GM12878 (cell line): ENCODE measurements around the gene PDE6G. TPM values are rescaled to one million over a fixed set of nuclear protein-coding genes. Genes with fewer than 3 reads are reported as not detected.

ENCODE experiments used
- ATAC-seq: fragments of 200-7000 bp; cut with Tn5 transposase; 3 replicates; pipeline ENCODE4 v1.9.1; 2020; ENCODE audit warnings: mild to moderate bottlenecking, moderate library complexity
- BruUV-seq: library from RNA; stranded (reverse); fragments of 400-500 nt; replicated peaks from 2 replicates; lab custom pipeline; 2021; lab: Mats Ljungman, UMichigan
- CTCF ChIA-PET: fragments of 300-600 bp; sonication (Branson Sonifier 250); formaldehyde crosslinking; extraction: SDS; loops from one replicate; lab custom pipeline; 2021; ENCODE audit warnings: inconsistent platforms; lab: Yijun Ruan, JAX
- POLR2A ChIA-PET: fragments of 350-600 bp; formaldehyde crosslinking; extraction: SDS; loops from one replicate; lab custom pipeline; 2021; ENCODE audit warnings: inconsistent platforms; lab: Charles Lee
- RAD21 ChIA-PET: fragments of 300-600 bp; sonication (Branson Sonifier 250); formaldehyde crosslinking; loops from one replicate; lab custom pipeline; 2023; ENCODE audit warnings: antibody characterized with exemption; ENCODE audit not compliant: unreplicated experiment; lab: Charles Lee
- SMC1A ChIA-PET: fragments of 300-600 bp; sonication (Branson Sonifier 250); formaldehyde crosslinking; loops from one replicate; lab custom pipeline; 2023; ENCODE audit not compliant: unreplicated experiment, uncharacterized antibody; lab: Charles Lee
- DNase-seq: peaks from one replicate; pipeline ENCODE4 v3.0.0-alpha.2; 2011; ENCODE audit warnings: low read depth, low spot score
- FAIRE-seq: peaks from 3 replicates; lab custom pipeline; 2011; peaks lifted over from hg19 to GRCh38; lab: Jason Lieb, UNC
- H2AFZ ChIP-seq: 2 replicates; pipeline ENCODE4 v1.6.0; 2011; ENCODE audit warnings: low read depth, low read length, control low read depth; ENCODE audit not compliant: control insufficient read depth
- H3K27ac ChIP-seq: 2 replicates; pipeline ENCODE4 v1.5.1; 2011; ENCODE audit warnings: control low read depth; ENCODE audit not compliant: control insufficient read depth, insufficient read depth
- H3K27me3 ChIP-seq, 2 experiments: replicated peaks in 1 of 2; 2 replicates each; pipeline versions ENCODE4 v1.6.0 to v1.6.1; 2011; ENCODE audit warnings: low read length in 1 of 2; ENCODE audit not compliant: control insufficient read depth in 2 of 2, insufficient read depth in 2 of 2
- H3K36me3 ChIP-seq, 2 experiments: 2 replicates each; pipeline ENCODE4 v1.5.1; 2011; ENCODE audit warnings: low read length in 1 of 2; ENCODE audit not compliant: control insufficient read depth in 2 of 2, insufficient read depth in 2 of 2
- H3K4me1 ChIP-seq: 2 replicates; pipeline ENCODE4 v1.6.1; 2011; ENCODE audit warnings: mild to moderate bottlenecking, low read length, moderate library complexity, mixed read lengths; ENCODE audit not compliant: control insufficient read depth, insufficient read depth
- H3K4me2 ChIP-seq: 2 replicates; pipeline ENCODE4 v1.6.0; 2011; ENCODE audit warnings: control low read depth; ENCODE audit not compliant: control insufficient read depth, insufficient read depth
- H3K4me3 ChIP-seq: fragments of 200-600 bp; sonication (generic); 2 replicates; pipeline ENCODE4 v1.5.1; 2016
- H3K79me2 ChIP-seq: 2 replicates; pipeline ENCODE4 v1.6.0; 2011; ENCODE audit warnings: low read length; ENCODE audit not compliant: control insufficient read depth, insufficient read depth
- H3K9ac ChIP-seq: 2 replicates; pipeline ENCODE4 v1.8.0; 2011; ENCODE audit warnings: low read length, control low read depth, mixed read lengths; ENCODE audit not compliant: control insufficient read depth, insufficient read depth
- H3K9me3 ChIP-seq: replicated peaks from 3 replicates; pipeline ENCODE4 v1.5.1; 2011; ENCODE audit warnings: mild to moderate bottlenecking, low read length; ENCODE audit not compliant: control insufficient read depth, insufficient read depth
- H4K20me1 ChIP-seq: 2 replicates; pipeline ENCODE4 v1.6.0; 2011; ENCODE audit not compliant: control insufficient read depth, insufficient read depth
- ATF7 ChIP-seq: fragments of 450-650 bp; IDR thresholded peaks from 2 replicates; pipeline ENCODE4 v1.6.1; 2016; ENCODE audit warnings: low read depth, mild to moderate bottlenecking
- BMI1 ChIP-seq: fragments of 450-650 bp; IDR thresholded peaks from 2 replicates; pipeline ENCODE4 v1.6.1; 2016; ENCODE audit warnings: mild to moderate bottlenecking, moderate library complexity, borderline replicate concordance
- CBX5 ChIP-seq: sonication (generic); IDR thresholded peaks from 2 replicates; pipeline ENCODE4 v1.6.1; 2016; ENCODE audit warnings: low read depth, moderate library complexity, mild to moderate bottlenecking, inconsistent platforms
- E2F4 ChIP-seq: IDR thresholded peaks from 2 replicates; pipeline ENCODE4 v1.6.1; 2012; ENCODE audit warnings: low read depth, low read length, improper control_type of control experiment
- FOXM1 ChIP-seq: IDR thresholded peaks from 2 replicates; pipeline ENCODE4 v1.6.1; 2012; ENCODE audit warnings: low read depth, mild to moderate bottlenecking, inconsistent platforms, low read length, moderate library complexity
- HCFC1 ChIP-seq: fragments of 150-350 bp; IDR thresholded peaks from 2 replicates; pipeline ENCODE4 v1.6.1; 2014; ENCODE audit warnings: low read length
- MTA3 ChIP-seq: IDR thresholded peaks from 2 replicates; pipeline ENCODE4 v1.6.1; 2012; ENCODE audit warnings: low read length, inconsistent platforms, borderline replicate concordance
- MXI1 ChIP-seq: fragments of 150-350 bp; IDR thresholded peaks from 2 replicates; pipeline ENCODE4 v1.6.1; 2011; ENCODE audit warnings: low read depth, mild to moderate bottlenecking, inconsistent platforms, low read length, improper control_type of control experiment
- MYB ChIP-seq: fragments of 150-350 bp; IDR thresholded peaks from 2 replicates; pipeline ENCODE4 v1.6.1; 2014; ENCODE audit warnings: mild to moderate bottlenecking, low read depth, low read length, borderline replicate concordance
- NR2F1 ChIP-seq: fragments of 450-650 bp; conservative IDR thresholded peaks from 2 replicates; pipeline ENCODE4 v1.6.1; 2017; ENCODE audit warnings: mild to moderate bottlenecking
- NRF1 ChIP-seq: conservative IDR thresholded peaks from 2 replicates; pipeline ENCODE4 v1.6.1; 2011; ENCODE audit warnings: mild to moderate bottlenecking, low read depth, low read length, improper control_type of control experiment
- PML ChIP-seq: IDR thresholded peaks from 2 replicates; pipeline ENCODE4 v1.6.1; 2012; ENCODE audit warnings: low read length, inconsistent platforms
- RB1 ChIP-seq: fragments of 450-650 bp; formaldehyde crosslinking; IDR thresholded peaks from 2 replicates; pipeline ENCODE4 v1.6.1; 2017; ENCODE audit warnings: mild to moderate bottlenecking, borderline replicate concordance
- SMARCA5 ChIP-seq: fragments of 450-650 bp; IDR thresholded peaks from 2 replicates; pipeline ENCODE4 v1.6.1; 2017; ENCODE audit warnings: mild to moderate bottlenecking
- SREBF2 ChIP-seq: IDR thresholded peaks from 2 replicates; pipeline ENCODE4 v1.6.1; 2012; ENCODE audit warnings: mild to moderate bottlenecking, low read length
- TAF1 ChIP-seq: IDR thresholded peaks from 2 replicates; pipeline ENCODE4 v1.6.1; 2011; ENCODE audit warnings: mild to moderate bottlenecking, low read depth, low read length, borderline replicate concordance
- TARDBP ChIP-seq: IDR thresholded peaks from 2 replicates; pipeline ENCODE4 v1.6.1; 2016; ENCODE audit warnings: borderline replicate concordance
- YBX1 ChIP-seq: fragments of 450-650 bp; IDR thresholded peaks from 2 replicates; pipeline ENCODE4 v1.6.1; 2016; ENCODE audit warnings: antibody characterized with exemption
- ZNF384 ChIP-seq: IDR thresholded peaks from 2 replicates; pipeline ENCODE4 v1.6.1; 2012; ENCODE audit warnings: low read depth, mild to moderate bottlenecking, low read length, improper control_type of control experiment, borderline replicate concordance
- WGBS: methylation state at CpG from one replicate; pipeline ENCODE4 v1.1.6; 2016; ENCODE audit warnings: low lambda C conversion rate; ENCODE audit not compliant: insufficient replicate concordance, insufficient coverage; ENCODE audit errors: missing lambda C conversion rate; 5-methylcytosine and 5-hydroxymethylcytosine counted together
- in situ Hi-C: fragments of 300-500 bp; cut with MboI; formaldehyde crosslinking; loops from 9 replicates; pipeline ENCODE4 v1.14.3; 2018; ENCODE audit warnings: mixed read lengths
- intact Hi-C: fragments of 100-400 bp; cut with micrococcal nuclease; formaldehyde crosslinking; loops from one replicate; pipeline ENCODE4 v1.14.2; 2022; ENCODE audit not compliant: unreplicated experiment
- polyA plus RNA-seq, 11 experiments: library from polyadenylated mRNA; depleted of rRNA in 4 of 11; unstranded in 6 of 11; stranded (reverse) in 5 of 11; fragments of >200 nt; fragmentation: Nextera tagmentation in 4 of 11; fragmentation: Illumina TruSeq in 1 of 11; extraction: Ambion mirVana in 4 of 11; extraction: Trizol in 1 of 11; gene quantifications; 1 replicate in 1 of 11; 2 replicates in 10 of 11; pipeline versions ENCODE4 v1.2.1 to v1.2.3, GENCODE V29; 2011 to 2016; ENCODE audit warnings: inconsistent platforms in 2 of 11, missing spikeins in 2 of 11, low read depth in 1 of 11
- total RNA-seq, 4 experiments: library from RNA; depleted of rRNA in 3 of 4; stranded (reverse); fragments of >200 nt in 3 of 4; fragmentation: Illumina TruSeq in 1 of 4; extraction: Trizol in 1 of 4; gene quantifications; 2 replicates each; pipeline versions ENCODE4 v1.2.1 to v1.2.3, GENCODE V29; 2013 to 2021
- TF ChIP-seq, protein P1 (sequence below): fragments of 450-650 bp; IDR thresholded peaks from 2 replicates; pipeline ENCODE4 v1.6.1; 2017; ENCODE audit warnings: mild to moderate bottlenecking, low read depth, inconsistent platforms; ENCODE audit not compliant: poor library complexity, severe bottlenecking

The PDE6G gene
- total and polyA plus RNA-seq, 10 of the 15 experiments (the other 5 are each of a cell fraction or from before 2014, with no cell fraction given) = 0.55 to 12.1 (median 4.3) TPM

GRCh38 chr17:81672504-81672903, 16.2 kb upstream of the PDE6G start:
- Histone ChIP-seq H3K36me3 (peaks cover 11 to 23% of the 10 kb centered on the region in 2 experiments), H3K9me3 (no peaks in the 10 kb centered on the region), H3K79me2 (peaks cover 10% of the 10 kb centered on the region), H3K4me2 (no peak overlapping the region), H3K9ac (no peak overlapping the region), H3K4me3 (no peak overlapping the region), H3K4me1 (0 out of 2 replicates have a peak, but pooled peaks cover 5% of the 10 kb centered on the region), H3K27me3 (no peaks in the 10 kb centered on the region), H3K27ac (no peak overlapping the region), H2AFZ (no peak overlapping the region), H4K20me1 (no peaks in the 10 kb centered on the region)
- RAD21 ChIA-PET = no interaction called here
- FAIRE-seq = no peak
- BruUV-seq = no TSS peak
- in situ Hi-C loops (no loop called here), intact Hi-C loops (no loop called here)
- no peak for ATAC-seq
- POLR2A ChIA-PET = no interaction called here
- DNase-seq = no peak
- CTCF ChIA-PET = no interaction called here
- 92% methylated on average over 18 of the region's 18 CpGs for WGBS
- SMC1A ChIA-PET = no interaction called here
- TF ChIP-seq SMARCA5 (no peak), MXI1 (no peak), TARDBP (no peak), NR2F1 (no peak), E2F4 (no peak), NRF1 (no peak), HCFC1 (no peak), RB1 (no peak), BMI1 (no peak), MTA3 (no peak), MYB (no peak), ATF7 (no peak), TAF1 (no peak), ZNF384 (no peak), YBX1 (no peak), CBX5 (no peak), SREBF2 (no peak), PML (no peak), FOXM1 (no peak)
- TF ChIP-seq, protein P1, sequence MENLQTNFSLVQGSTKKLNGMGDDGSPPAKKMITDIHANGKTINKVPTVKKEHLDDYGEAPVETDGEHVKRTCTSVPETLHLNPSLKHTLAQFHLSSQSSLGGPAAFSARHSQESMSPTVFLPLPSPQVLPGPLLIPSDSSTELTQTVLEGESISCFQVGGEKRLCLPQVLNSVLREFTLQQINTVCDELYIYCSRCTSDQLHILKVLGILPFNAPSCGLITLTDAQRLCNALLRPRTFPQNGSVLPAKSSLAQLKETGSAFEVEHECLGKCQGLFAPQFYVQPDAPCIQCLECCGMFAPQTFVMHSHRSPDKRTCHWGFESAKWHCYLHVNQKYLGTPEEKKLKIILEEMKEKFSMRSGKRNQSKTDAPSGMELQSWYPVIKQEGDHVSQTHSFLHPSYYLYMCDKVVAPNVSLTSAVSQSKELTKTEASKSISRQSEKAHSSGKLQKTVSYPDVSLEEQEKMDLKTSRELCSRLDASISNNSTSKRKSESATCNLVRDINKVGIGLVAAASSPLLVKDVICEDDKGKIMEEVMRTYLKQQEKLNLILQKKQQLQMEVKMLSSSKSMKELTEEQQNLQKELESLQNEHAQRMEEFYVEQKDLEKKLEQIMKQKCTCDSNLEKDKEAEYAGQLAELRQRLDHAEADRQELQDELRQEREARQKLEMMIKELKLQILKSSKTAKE = no peak
